M059J (cell line): ENCODE results near the gene G3BP2. TPM values are rescaled to one million over a fixed set of nuclear protein-coding genes. Genes with fewer than 3 reads are reported as not detected.
"Not testable (repeated sequence)": the region's sequence is repeated elsewhere in the genome, so short reads cannot be mapped to it uniquely, and the experiment has no call there.

Experiments used
- DNase-seq: peaks from one replicate; pipeline ENCODE4 v3.0.0-alpha.2; 2012; ENCODE audit warnings: low read depth
- total RNA-seq: library from RNA; depleted of rRNA; stranded (reverse); fragments of >200 nt; shearing (Covaris generic); gene quantifications from 2 replicates; pipeline ENCODE4 v1.2.3, GENCODE V29; 2014; rRNA removed

Gene G3BP2
- total RNA-seq, result 119 and 135 TPM in 2 replicates

DNA sequence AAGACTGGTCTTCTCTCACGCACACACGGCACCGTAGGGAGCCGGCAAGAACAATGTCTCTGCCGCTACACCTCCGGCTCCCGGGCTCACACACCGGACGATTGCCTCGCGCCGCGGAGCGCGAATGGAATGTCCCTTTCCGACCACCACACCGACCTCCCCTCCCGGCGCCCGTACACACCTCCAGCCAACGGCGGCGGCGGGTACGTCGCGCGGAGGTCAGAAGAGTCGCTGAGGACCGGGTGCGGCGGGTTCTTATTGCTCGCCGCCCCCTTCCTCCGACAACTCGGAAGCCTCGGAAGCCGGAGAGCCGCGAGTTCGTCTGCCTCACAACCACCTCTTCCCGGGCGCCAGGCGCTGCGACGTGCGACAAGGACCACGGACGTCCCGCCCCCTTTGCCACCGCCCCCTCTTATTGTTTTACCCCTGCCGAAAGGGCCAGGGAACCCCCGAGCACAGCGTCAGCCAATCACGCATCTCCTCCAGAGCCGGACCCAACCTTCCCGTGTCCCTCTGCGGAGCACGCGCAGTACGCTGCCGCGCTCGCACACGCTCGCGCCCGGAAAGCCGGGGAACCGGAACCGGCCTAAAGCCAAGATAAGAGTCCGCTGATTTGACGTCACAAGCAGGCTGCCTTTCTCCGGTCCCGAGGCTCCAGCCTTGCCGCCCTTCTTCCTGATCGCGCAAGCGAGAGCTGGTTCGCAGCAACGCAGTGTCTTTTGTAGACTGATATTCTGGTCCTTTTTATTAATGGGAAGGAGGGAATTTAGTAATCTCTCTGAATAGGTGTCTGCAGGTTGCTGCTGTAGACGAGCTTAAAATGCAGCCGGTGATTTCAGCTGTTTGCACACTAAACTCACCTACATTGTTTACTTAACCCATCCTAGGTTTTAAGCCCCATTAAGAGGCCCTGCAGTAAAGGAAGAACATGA is at the start of gene G3BP2:
TSS of gene G3BP2 (minus strand) at position 385 of the 932 bp plus-strand sequence. CDS start 11,386 bp downstream, outside the sequence.
- DNase-seq, result peak; percentile 95

- DNase-seq, result no peak
Observed at GRCh38 chr4:75722417-75722816, 49.2 kb upstream of the G3BP2 start.

DNA sequence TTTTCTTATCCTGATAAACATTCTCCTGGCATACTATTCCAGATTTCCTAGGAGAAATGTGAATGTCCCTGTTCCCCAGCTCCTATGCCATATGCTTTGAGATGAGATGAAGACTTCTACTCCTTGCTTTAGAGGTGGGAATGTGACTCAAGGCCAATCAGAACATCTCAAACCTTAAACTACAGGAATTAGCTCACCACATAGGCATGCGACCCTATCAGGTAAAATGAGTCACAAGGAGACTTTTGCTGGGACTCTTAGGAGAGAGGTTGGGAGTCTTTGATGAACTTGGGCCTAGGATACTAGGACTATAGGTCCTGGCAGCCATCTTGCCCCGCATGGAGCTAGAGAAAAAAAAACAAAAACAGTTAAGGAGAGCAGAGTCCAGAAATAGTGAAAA is 45.3 kb upstream of the G3BP2 start:
- peak; percentile 52 for DNase-seq

DNA sequence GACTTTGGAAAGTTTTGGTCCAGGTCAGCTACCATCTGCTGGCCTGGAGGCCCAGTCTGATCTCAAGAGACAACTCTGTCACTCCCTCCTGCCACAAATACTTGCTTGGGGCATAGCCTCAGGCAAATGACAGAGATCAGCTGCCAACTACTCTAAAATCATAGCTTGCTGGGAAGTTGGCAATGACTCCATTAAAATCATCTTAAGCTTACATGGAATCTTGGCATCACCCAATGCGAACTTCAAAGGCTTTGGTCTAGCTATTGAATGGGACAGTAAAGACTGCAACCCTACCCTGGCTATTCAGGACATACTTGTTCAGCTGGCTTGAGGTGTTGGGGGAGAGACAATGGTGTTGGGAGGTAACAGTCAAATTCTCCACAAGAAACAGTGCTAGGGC is 44.2 kb upstream of the G3BP2 start:
- DNase-seq, result no peak

- DNase-seq, result not testable (repeated sequence)
Observed at GRCh38 chr4:75716054-75716453, 42.8 kb upstream of the G3BP2 start.

DNA sequence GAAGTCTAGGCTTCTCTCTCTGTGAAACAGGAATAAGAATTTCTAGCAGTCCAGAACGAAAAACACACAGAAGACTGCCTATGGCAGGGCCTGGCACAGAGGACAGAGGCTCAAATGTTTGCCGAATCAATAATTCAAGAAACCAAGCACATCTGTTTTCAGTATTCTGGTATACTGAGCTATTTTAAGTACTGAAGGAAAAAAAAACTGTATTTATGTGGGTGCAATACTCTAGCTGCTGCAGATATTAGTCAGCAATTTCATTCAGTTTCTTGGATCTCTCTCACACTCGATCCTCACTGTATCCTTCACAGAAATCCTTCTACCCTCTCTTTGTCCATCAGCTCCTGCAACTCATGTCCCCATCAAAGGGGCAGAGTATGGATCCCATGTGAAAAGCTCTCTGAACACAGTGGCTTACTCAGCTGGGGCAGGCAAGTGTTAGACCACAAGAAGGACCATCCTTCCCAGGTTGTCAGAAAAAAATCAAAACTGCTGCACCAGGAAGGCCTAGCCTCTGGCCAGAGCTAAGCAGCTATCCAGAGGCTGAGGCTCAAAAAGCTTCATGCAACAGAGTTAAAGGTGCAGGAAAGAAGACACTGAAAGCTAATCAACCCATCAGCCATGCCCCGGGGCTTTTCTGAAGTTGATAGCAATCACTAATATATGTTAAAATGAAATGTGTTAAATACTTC is 42.0 kb upstream of the G3BP2 start:
- DNase-seq, result no peak

DNA sequence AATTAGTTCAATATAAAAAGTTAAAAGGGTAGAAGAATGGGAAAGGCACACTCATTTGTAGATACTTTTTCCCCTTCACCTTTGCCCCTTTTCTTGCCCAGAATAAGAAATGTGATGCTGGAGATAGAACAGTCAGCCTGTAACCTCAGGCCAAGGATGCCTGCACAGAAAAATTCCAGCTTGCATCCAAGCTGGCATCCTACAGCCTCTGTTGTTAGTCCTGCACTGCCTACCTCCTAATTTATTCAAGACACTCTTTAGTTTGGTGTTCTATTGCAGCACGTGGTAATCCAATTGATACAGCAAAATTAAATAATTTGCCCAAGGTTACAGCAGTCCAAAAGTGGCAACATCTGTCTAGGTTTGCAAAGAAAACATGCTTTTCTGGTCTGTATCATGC is 41.5 kb upstream of the G3BP2 start:
- peak; percentile 9 for DNase-seq

DNA sequence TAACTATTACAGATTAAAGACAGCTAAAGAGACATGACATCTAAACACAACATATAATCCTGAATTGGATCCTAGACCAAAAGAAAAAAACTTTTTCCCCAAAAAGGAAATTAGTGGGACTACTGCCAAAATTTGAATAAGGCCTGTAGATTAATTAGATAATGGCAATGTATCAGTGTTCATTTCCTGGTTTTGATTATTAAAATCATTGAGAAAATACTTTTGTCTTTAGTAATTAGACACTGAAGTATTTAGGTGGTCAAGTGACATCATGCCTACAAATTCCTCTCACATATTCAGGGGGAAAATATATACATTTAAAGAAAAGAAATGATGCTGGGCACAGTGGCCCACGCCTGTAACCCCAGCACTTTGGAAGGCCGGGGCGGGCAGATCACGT is 40.8 kb upstream of the G3BP2 start:
- no peak for DNase-seq

- peak; percentile 4 for DNase-seq
Observed at GRCh38 chr4:75710246-75710645, 37.0 kb upstream of the G3BP2 start.

DNA sequence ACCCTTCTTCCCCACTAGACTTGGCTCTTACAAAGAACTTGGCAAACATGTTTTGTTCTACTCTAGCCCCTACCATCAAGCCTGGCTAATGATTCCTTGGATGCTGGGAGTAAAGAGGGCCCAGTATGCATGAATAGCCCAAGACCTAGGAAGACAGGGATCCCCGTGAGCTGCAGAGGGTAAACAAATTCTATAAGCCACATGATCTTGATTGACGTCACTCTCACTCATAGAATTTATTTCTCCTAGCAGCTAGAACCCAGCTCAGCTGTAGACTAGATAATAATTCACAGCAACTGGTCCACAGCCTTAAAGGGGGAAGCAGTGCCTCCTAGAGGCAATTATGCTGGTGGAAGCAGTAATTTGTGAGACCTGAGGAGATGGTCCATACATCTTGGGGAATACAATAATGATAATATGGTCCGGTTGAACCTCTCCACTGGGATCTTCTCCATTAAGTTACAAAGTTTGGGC is 35.0 kb upstream of the G3BP2 start:
- no peak for DNase-seq

DNA sequence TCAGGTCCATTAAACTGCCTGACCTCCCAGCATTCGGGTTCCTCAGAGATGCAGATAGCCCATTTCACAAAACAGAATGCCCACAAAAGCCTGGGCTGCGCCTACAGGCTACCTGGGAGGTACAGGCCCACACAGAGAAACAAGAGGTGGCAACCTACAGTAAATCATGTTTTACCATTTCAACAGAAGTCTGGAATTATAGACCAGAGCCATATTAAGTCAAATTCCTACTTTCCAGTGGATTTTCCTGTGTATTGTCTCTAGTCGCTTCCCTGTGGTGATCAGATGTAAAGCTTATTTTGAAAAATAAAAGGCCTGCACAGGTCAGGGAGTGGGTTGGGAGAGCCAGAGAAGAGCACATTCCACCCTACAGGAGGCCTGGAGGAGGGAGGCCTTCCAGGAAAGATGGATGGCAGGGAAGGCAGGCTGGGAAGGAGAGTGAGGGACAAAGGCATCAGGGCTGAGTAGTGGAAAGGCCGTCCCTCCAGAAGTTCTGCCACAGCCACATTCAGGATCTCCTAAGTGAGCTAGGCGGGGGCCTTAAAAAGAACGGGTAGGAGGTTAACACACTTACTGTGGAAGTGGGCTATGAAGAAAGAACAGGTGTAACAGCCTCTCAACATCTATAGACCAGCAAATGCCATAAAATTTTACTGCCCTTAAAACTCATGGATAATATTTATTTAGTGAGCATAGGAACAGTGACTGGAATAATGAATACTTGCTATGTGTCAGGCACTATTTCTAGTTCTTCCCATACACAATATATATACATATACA is 32.2 kb upstream of the G3BP2 start:
- no peak for DNase-seq

DNA sequence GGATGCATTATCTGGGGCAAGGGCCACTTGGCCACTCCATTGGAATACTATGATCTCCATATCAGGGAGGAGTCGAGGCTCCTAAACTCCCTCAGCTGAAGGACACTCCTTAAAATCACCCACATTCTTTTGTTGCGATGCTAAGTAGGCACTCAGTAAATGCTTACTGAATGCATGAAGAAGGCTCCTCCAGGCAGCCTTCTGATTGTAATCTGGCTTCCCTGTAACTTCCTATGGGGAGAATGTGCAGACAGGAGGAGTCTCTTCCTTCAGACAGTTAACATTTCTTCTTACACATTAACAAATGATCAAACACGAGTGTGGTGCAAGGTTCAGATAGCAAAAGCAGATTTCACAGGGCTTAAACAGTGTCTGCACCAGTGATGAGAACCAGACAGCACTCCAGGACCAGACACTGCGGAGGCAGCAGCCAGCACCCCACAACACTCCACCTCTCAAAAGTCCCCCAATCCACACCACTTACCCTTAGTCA is 29.8 kb upstream of the G3BP2 start:
- no peak for DNase-seq

DNA sequence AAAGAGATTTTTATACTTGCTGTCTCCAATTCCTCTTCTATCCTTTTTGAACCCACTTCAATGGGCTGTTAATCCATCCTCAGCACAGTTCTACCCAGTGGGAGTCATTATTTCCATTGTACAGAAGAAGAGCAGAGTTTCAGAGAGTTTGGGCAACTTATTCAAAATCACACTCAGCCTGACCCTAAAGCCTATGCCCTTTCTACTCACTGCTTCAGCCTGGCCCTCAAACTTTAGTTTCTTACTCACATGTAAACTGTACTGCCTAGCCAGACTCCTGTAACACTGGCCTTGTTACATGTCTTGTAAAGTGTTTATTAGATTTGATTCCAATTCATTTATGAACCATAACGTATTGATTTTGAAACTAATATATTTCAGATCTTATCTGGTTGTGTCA is 26.1 kb upstream of the G3BP2 start:
- DNase-seq, result no peak

- DNase-seq, result no peak
Observed at GRCh38 chr4:75698963-75699228, 25.7 kb upstream of the G3BP2 start.

DNA sequence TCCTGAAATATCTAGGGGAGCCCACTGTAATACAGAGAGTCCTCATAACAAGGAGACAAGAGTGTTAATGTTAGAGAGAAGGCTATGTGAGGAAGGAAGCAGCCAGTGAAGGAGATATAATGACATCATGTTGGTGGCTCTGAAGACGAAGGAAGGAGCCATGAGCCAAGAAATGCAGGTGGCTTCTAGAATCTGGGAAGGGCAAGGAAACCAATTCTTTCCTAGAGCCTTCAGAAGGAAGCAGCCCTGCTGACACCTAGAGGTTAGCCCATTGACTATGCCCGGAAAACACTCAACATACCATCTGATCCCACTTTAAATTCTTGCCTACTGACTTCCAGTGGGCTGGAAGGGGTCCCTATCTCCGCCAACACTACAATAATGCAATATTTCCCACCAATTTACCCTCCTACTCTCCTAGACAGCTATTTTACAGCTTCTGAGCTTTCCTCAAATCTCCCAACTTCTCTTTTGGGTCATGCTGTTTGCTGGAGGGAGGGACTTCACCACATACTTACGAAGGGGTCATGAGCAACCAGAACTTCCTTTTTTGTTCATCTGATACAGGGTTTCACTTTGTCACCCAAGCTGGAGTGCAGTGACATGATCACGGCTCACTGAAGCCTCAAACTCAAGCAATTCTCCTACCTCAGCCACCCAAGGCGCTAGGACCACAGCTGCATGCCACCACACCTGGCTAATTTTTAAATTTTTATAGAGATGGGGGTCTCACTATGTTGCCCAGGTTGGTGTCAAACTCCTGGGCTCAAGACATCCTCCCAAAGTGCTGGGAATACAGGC is 25.2 kb upstream of the G3BP2 start:
- DNase-seq, result no peak

DNA sequence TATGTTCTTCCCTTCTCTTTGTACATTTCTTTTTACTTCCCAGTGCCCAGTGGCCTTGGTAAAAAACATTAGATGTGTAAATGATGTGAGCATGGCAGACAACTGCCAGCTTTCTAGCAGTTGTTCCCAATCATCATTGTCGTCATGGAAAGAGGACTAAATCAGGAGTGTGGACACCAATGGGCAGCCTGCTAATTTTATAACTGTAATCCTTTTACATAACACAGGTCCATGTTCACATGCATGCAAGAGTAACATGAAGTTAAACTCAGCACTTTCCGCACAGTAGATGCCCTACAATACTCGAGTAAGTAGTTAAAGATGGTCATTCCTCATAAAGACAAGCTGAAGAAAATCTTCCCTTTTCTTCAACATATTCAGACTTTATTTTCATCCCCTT is 23.4 kb upstream of the G3BP2 start:
- no peak for DNase-seq

GRCh38 chr4:75696071-75696470 is 22.9 kb upstream of the G3BP2 start:
- no peak for DNase-seq

- DNase-seq, result not testable (repeated sequence)
Observed at GRCh38 chr4:75692066-75692465, 18.9 kb upstream of the G3BP2 start.

DNA sequence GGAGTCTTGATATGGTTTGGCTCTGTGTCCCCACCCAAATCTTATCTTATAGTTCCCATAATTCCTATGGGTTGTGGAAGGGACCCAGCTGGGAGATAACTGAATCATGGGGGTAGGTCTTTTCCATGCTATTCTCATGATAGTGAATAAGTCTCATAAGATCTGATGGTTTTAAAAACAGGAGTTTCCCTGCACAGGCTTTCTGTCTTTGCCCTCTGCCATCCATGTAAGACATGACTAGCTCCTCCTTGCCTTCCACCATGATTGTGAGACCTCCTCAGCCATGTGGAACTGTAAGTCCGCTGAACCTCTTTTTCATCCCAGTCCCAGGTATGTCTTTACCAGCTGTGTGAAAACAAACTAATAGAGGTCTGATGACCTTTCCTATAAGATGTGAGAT is 13.9 kb upstream of the G3BP2 start:
- not testable (repeated sequence) for DNase-seq

- DNase-seq, result no peak
Observed at GRCh38 chr4:75686346-75686745, 13.1 kb upstream of the G3BP2 start.

- no peak for DNase-seq
Observed at GRCh38 chr4:75685546-75686189, 12.5 kb upstream of the G3BP2 start.
